ENCODE data around the gene SEMA5A. TPM values are rescaled to one million over a fixed set of nuclear protein-coding genes. Genes with fewer than 3 reads are reported as not detected.

Gene SEMA5A
- total RNA-seq, 1 experiment from 2014 or later, result 0.15 TPM

- DNase-seq (ENCODE audit: low read depth, low spot score), result no peak
- no peaks in the 10 kb centered on the region for H3K4me1 ChIP-seq (ENCODE audit: control insufficient read depth, insufficient read depth, low read length)
- ChIA-PET POLR2A (no interaction called here), CTCF (no interaction called here)
- TF ChIP-seq REST (IDR thresholded peaks at IDR 0.05; ENCODE audit: insufficient read depth in 1 of 2, low read depth in 2 of 2, low read length in 1 of 2), result no peak
- peak; percentile 17; the same call in 1 of the 2 replicates for TF ChIP-seq CTCF (IDR thresholded peaks at IDR 0.05)
- TF ChIP-seq POLR2AphosphoS5 (IDR thresholded peaks at IDR 0.05; ENCODE audit: low read depth, low read length), result no peak
- TF ChIP-seq TCF7L2 (IDR thresholded peaks at IDR 0.05; ENCODE audit: low read depth, low read length), result no peak
- TF ChIP-seq SIN3A (IDR thresholded peaks at IDR 0.05; ENCODE audit: borderline replicate concordance, insufficient read depth, low read depth, low read length), result no peak
- no TSS peak for BruUV-seq (replicated peaks)
- in situ Hi-C loops (cut with HindIII; ENCODE audit: low pct_unique_long_range_greater_than_20kb, low sequenced_read_pairs) (no loop called here), intact Hi-C loops (cut with micrococcal nuclease; ENCODE audit: unreplicated experiment) (no loop called here)
- H3K4me3 ChIP-seq (ENCODE audit: low read depth in 2 of 2, low read length in 2 of 2), result no peak overlapping the region
- no peaks in the 10 kb centered on the region for H3K36me3 ChIP-seq (ENCODE audit: control insufficient read depth, insufficient read depth, low read length)
- H3K27ac ChIP-seq (ENCODE audit: low read length), result no peak overlapping the region
- ATAC-seq, result no peak
- H3K9me3 ChIP-seq (ENCODE audit: control insufficient read depth, insufficient read depth, low read depth, low read length), result no peaks in the 10 kb centered on the region; the same call in 1 of the 2 replicates
- H3K27me3 ChIP-seq (ENCODE audit: control insufficient read depth, insufficient read depth, low read length), result no peaks in the 10 kb centered on the region
Observed at GRCh38 chr5:8993031-8993430, 552.8 kb downstream of the SEMA5A start.

Small RNAs within 50 kb of the gene (microRNA-seq; reads per million reads assigned to microRNA genes)
- gene MIR4636 (ENCODE audit: unreplicated experiment), result not detected

Other genes starting within 250 kb of the SEMA5A start
- gene TAS2R1, start 84.3 kb upstream of the SEMA5A start, total RNA-seq (2021; ENCODE audit: unreplicated experiment), result not detected